Right lobe of liver (tissue), 6 donors: Measurements from ENCODE around the gene EDN2. TPM values are rescaled to one million over a fixed set of nuclear protein-coding genes. Genes with fewer than 3 reads are reported as not detected.

Source experiments
- ATAC-seq, 4 donors: fragments of 200-7000 bp; cut with Tn5 transposase; one replicate each; pipeline ENCODE4 v1.9.1; 2020; ENCODE audit warnings: mild to moderate bottlenecking in 4 of 4, moderate library complexity in 4 of 4
- DNase-seq, 3 donors: peaks; one replicate each; pipeline ENCODE4 v3.0.0-alpha.2; 2020
- H3K27ac ChIP-seq, 3 donors: fragments of 200-600 bp; one replicate each; pipeline ENCODE4 v1.8.0; 2022
- H3K27me3 ChIP-seq, 2 donors: fragments of 200-600 bp; one replicate each; pipeline ENCODE4 v1.8.0; 2022
- H3K36me3 ChIP-seq, 4 donors: fragments of 200-600 bp; sonication (generic) in 1 of 4; one replicate each; pipeline versions ENCODE4 v1.5.1 to v1.8.0; 2017 to 2022; ENCODE audit warnings: control low read depth in 1 of 4
- H3K4me1 ChIP-seq, 4 donors: fragments of 200-600 bp; sonication (generic) in 1 of 4; one replicate each; pipeline versions ENCODE4 v1.5.1 to v1.8.0; 2017 to 2022; ENCODE audit warnings: control low read depth in 1 of 4
- H3K4me3 ChIP-seq, 3 donors: fragments of 200-600 bp; one replicate each; pipeline ENCODE4 v1.8.0; 2022
- H3K9me3 ChIP-seq, 4 donors: fragments of 200-600 bp; sonication (generic) in 1 of 4; one replicate each; pipeline versions ENCODE4 v1.5.1 to v1.8.0; 2017 to 2022; ENCODE audit warnings: control low read depth in 1 of 4
- CTCF ChIP-seq, 4 donors: fragments of 200-600 bp in 3 of 4; fragments of 450-650 bp in 1 of 4; IDR thresholded peaks; one replicate each; pipeline versions ENCODE4 v1.5.1 to v1.8.0; 2016 to 2022; ENCODE audit warnings: antibody characterized with exemption in 4 of 4, mild to moderate bottlenecking in 2 of 4
- POLR2A ChIP-seq: fragments of 450-650 bp; IDR thresholded peaks from one replicate; pipeline ENCODE4 v1.6.1; 2017; ENCODE audit warnings: antibody characterized with exemption, mild to moderate bottlenecking
- WGBS: methylation state at CpG from one replicate; pipeline ENCODE4 v1.1.6; 2018; ENCODE audit warnings: low coverage, low lambda C conversion rate; ENCODE audit not compliant: insufficient coverage; ENCODE audit errors: missing lambda C conversion rate; 5-methylcytosine and 5-hydroxymethylcytosine counted together
- intact Hi-C, 2 donors: fragments of 100-400 bp; cut with DNase I; formaldehyde crosslinking; loops; one replicate each; pipeline versions ENCODE4 v1.11.2 to v1.14.1; 2022
- total RNA-seq, 6 experiments: library from RNA; depleted of rRNA in 2 of 6; stranded (reverse); fragments of >200 nt in 2 of 6; fragmentation: NEBNext Ultra II Directional in 3 of 6; extraction: Animal tissue kit (Norgen Biotek cat#: 25700) in 3 of 6; gene quantifications; one replicate each; pipeline versions ENCODE4 v1.1.0 to v1.2.4, GENCODE V29; 2016 to 2023
- donor health status: DM: no; HTN: yes; CAD: no.
- donor health status: DM: no; HTN: no; CAD: no.
- donor health status: DM: no; HTN: no; CAD: no.
- donor health status: DM: no; HTN: yes; CAD: no.
- donor health status: DM: no; HTN: yes; CAD: no.

The EDN2 gene
- total RNA-seq, 6 experiments from 2014 or later, result 0.18 to 1.6 (median 0.31) TPM; not detected in 2

DNA sequence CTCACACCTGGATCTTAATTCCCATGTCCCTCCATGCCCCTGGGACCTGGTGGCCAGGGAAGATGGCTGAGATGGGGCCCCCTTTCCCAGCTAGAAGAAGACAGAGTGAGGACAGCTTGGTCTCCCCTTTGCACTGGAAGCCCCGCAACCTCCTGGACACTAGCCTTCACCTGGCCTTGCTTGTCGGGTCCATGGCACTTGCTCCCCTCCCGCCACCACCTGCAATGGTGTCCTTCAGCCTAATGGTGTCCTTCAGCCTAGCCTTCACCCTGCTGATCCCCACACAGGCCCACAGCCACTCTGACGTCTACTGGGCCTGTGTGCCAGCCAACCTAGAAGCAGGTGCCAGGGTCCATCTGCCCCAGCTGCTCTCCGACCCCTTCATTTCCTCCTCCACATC lies 45.9 kb upstream of the EDN2 start:
- no peaks in the 10 kb centered on the region for H3K36me3 ChIP-seq
- ATAC-seq (no peak), DNase-seq (peak; percentile 6 to 36 (median 30))
- H3K4me1 ChIP-seq, result no peaks in the 10 kb centered on the region
- H3K9me3 ChIP-seq, result no peaks in the 10 kb centered on the region
- H3K27me3 ChIP-seq, result no peaks in the 10 kb centered on the region
- TF ChIP-seq CTCF (IDR thresholded peaks at IDR 0.05), result no peak
- no peak for TF ChIP-seq POLR2A
- WGBS, result 75% methylated on average over 2 of the region's 5 CpGs
- intact Hi-C loops, result no loop called here
- H3K27ac ChIP-seq, result no peak overlapping the region
- no peak overlapping the region for H3K4me3 ChIP-seq

- Histone ChIP-seq H3K4me3 (no peak overlapping the region), H3K9me3 (no peaks in the 10 kb centered on the region), H3K27me3 (no peaks in the 10 kb centered on the region), H3K27ac (no peak overlapping the region), H3K36me3 (no peaks in the 10 kb centered on the region), H3K4me1 (no peaks in the 10 kb centered on the region)
- TF ChIP-seq POLR2A (no peak), CTCF (IDR thresholded peaks at IDR 0.05) (no peak)
- DNase-seq, result peak; percentile 10 to 33 (median 30)
- WGBS, result 85% methylated on average over 15 of the region's 23 CpGs
- ATAC-seq, result no peak
- intact Hi-C loops, result no loop called here
These were observed 45.3 kb upstream of the EDN2 start for GRCh38 chr1:41529621-41530395.

DNA sequence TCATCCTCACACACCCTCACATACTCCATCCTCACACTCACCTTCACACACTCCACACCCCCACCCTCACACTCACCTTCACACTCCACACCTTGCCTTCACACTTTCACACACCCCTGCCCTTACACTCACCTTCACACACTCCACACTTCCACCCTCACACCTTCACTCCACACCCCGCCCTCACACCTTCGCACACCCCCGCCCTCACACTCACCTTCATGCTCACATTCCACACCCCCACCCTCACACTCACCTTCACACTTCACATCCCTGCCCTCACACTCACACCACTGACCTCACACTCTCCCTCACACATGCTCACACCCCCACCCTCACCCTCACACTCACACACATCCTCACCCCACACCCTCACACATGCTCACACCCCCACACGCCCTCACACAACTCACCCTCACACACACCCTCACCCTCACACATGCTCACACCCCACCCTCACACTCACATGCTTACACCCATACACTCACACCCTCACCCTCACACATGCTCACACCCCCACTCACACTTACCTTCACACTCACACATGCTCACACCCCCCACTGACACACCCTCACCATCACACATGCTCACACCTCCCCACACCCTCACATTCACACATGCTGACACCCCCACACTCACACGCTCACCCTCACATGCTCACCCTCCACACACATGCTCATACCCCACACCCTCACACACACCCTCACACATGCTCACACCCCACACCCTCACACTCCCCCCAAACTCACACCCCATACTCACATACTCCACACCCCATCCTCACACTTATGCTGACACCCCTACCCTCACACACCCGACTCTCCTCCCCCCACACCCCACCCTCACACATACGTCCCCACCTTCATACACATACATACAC lies 44.5 kb upstream of the EDN2 start:
- TF ChIP-seq POLR2A (no peak), CTCF (IDR thresholded peaks at IDR 0.05) (no peak)
- no peak overlapping the region for H3K27ac ChIP-seq
- H3K4me3 ChIP-seq, result no peak overlapping the region
- no peaks in the 10 kb centered on the region for H3K36me3 ChIP-seq
- 63% methylated on average over 7 of the region's 7 CpGs for WGBS
- no peak for ATAC-seq
- no peaks in the 10 kb centered on the region for H3K4me1 ChIP-seq
- DNase-seq, result peak; percentile 4 to 28 (median 11)
- intact Hi-C loops, result no loop called here
- no peaks in the 10 kb centered on the region for H3K9me3 ChIP-seq
- no peaks in the 10 kb centered on the region for H3K27me3 ChIP-seq

- TF ChIP-seq CTCF (IDR thresholded peaks at IDR 0.05) (no peak), POLR2A (no peak)
- Histone ChIP-seq H3K4me1 (no peaks in the 10 kb centered on the region), H3K4me3 (no peak overlapping the region), H3K36me3 (no peaks in the 10 kb centered on the region), H3K9me3 (no peaks in the 10 kb centered on the region), H3K27ac (no peak overlapping the region), H3K27me3 (no peaks in the 10 kb centered on the region)
- ATAC-seq, result no peak
- peak; percentile 3 to 38 (median 21) for DNase-seq
- 91% methylated on average over 3 of the region's 3 CpGs for WGBS
- intact Hi-C loops, result no loop called here
These were observed 43.6 kb upstream of the EDN2 start for GRCh38 chr1:41528106-41528505.
